HUDEP-2 (cell line): Measurements from ENCODE around the gene CSNK2A1.

ENCODE experiments used
- DNase-seq, 76 experiments: peaks; one replicate each; lab custom pipeline; 2025; ENCODE audit not compliant: unreplicated experiment in 76 of 76; lab: John Stamatoyannopoulos, UW

CSNK2A1 gene

DNA sequence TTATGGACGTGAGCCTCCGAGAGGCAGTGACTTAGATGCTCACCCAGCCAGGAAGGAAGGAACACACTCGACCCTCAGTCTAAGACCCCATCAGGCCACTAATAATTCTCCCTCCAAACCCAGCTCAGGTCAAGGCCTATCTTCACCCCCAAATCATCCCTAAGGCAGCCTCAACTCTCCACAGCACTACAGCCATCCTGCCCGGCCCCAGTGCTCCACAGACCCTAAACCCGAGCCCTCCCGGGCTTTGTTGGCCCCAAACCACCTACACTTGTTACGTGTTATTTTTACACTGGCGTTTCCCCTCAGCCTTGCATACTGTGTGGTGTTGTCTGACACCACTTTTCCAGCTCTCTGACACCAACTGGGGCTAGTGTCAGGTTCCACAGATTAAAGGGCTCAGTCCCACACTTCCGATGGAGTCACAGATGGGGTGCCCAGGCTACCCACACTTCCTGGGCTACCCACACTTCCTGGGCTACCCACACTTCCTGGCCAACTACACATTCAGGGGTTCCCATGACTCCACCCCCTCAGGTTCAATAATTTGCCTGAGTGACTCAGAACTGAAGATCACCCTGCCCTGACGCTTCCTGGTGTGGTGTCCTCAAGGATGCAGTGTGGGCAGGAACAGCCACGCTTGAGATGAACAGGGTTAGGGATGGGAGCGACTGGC, 110.2 kb downstream of the CSNK2A1 start:
- DNase-seq = no peak

DNA sequence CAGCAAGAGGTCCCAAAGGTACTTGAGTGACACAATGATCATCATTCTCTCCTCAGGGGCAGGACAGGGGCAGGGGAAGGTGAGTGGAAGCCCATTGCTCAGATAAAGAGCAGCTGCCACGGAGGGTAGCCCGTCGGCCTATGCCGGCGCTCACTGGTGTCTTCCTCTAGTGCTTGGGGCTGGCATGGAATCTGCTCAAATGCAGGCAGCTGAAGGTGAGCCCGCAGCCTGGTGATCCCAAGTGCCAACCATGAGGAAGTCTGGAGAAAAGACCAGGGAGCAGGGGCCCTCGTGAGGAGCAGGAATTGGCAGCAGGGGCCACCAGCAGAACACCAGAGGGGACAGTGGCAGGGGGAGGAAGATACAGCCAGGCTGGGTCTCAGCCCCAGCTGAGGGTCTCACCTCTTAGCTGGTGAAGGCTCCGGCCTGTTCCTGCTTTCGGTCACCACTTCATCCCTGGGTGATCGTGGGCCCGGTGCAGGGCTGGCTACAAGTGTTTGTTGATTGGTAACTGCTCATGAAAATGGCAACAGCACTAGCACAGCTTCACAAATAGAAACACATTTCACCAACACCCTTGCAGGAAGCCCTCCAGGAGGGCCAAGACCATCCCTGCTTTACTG, 110.8 kb downstream of the CSNK2A1 start:
- no peak for DNase-seq

DNA sequence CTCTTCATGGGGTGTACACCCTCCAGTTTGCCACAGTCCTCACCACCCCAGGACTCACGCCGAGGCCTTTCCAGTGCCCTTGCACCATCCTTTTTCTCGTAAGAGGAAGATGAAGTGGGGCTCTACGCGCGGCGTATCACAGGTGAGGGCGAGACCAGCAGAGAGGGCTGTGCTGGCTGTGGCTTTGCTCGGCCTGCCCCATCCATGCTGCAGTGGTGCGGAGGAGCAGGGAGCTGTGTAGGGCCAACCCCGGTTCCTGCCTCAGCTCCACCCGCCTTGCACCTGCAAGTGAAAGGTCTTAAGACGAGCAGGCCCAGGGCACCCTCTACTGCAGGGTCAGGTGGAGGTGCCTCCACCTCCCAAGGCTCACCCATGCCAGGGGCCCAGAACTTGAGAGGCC, 111.4 kb downstream of the CSNK2A1 start:
- no peak for DNase-seq

DNA sequence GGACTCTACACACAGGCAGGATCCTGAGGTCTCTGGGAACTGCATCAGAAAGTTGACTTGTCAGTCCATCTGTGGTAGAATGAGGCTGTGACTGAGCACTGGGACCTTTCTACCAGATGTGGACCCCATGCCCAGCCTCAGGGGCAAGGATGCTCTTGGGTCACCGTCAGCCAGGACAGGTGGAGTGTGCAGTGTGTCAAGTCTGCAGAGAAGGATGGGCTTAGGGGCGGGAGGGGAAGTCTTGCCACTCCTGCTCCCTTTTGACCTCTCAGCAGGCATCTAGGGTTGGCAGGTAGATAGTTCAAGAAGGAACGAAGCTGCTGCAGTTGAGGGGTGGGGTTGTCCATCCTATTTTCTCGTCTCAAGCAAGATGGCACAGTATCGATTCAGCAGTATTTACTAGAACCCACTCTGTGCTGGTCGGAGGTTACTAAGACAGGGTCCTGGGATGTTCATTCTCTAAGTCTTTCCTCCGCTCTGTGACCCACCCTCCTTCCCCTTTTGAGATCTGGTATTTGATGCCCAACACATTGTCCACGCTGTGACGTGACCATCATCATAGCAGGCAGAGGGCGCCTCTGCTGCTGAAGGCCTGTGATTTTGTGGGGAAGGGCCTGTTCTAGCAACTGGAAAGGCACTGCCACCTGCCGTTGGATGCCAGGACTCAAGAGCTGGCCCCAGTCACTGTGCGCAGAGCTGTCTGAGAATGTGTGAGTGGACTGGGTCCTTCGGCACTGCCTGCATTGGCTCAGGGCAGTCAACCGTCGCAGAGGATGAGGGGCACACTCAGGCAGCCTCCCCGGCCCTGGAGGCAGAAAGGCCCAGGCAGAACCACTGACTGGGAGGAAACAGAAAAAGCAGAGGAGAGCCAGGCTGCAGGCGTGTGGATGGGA, 112.3 kb downstream of the CSNK2A1 start:
- DNase-seq = peak in 62 of 76 experiments; percentile 7 to 78 (median 48)

DNA sequence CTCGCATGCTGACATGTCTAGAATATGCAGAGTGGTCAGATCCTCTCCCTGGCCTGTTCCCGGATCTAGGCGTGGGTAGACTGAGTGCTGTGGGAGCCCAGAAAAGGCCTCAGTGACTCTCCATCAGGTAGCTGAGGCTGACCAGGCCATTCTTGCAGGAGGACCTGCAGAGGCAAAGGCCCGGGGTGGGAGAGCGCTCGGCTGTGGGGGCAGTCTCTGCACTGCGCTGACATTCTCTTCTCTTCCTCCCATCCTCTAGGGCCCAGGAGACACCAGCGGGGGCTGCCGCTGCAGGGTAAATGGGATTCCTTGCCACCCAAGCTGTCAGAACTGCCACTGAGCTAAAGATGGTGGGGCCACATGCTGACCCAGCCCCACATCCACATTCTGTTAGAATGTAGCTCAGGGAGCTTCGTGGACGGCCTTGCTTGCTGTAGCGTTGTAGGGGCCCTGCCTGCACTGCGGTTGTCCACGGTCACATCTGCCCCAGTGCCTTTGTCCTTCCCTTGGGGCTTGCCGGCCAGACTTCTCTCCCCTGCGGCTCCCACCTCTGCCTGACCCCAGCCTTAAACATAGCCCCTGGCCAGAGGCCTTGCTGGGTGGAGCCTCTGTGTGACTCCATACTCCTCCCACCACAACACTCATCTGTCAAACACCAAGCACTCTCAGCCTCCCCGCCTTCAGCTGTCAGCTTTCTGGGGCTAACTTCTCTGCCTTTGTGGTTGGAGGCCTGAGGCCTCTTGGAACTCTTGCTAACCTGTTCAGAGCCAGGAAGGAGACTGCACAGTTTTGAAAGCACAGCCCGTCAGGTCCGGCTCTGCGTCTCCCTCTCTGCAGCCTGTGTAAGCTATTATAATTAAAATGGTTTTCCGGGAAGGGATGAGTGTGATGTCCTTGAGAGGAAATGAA, 113.2 kb downstream of the CSNK2A1 start:
- DNase-seq = no peak

DNA sequence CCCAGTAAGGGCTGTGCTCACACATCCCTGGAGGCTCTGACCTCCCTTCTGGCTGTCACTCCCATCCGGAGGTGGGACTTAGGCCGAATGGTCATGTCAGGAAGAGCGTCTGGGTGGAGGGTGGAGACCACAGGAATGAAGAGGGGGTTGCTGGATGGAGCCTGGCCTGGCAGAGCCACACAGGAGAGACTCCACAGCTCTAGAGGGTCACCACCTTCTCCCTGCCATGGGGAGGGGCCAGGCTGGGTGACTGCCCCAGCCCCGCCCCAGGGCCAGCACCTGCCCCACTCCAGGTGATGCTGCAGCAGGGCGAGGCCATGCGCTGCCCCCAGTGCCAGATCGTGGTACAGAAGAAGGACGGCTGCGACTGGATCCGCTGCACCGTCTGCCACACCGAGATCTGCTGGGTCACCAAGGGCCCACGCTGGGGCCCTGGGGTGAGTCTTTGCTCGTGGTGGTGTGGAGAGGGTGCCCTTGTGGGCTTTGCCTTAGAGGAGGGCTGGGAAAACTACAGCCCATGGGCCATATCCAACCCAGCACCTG, 114.9 kb downstream of the CSNK2A1 start:
- no peak for DNase-seq

DNA sequence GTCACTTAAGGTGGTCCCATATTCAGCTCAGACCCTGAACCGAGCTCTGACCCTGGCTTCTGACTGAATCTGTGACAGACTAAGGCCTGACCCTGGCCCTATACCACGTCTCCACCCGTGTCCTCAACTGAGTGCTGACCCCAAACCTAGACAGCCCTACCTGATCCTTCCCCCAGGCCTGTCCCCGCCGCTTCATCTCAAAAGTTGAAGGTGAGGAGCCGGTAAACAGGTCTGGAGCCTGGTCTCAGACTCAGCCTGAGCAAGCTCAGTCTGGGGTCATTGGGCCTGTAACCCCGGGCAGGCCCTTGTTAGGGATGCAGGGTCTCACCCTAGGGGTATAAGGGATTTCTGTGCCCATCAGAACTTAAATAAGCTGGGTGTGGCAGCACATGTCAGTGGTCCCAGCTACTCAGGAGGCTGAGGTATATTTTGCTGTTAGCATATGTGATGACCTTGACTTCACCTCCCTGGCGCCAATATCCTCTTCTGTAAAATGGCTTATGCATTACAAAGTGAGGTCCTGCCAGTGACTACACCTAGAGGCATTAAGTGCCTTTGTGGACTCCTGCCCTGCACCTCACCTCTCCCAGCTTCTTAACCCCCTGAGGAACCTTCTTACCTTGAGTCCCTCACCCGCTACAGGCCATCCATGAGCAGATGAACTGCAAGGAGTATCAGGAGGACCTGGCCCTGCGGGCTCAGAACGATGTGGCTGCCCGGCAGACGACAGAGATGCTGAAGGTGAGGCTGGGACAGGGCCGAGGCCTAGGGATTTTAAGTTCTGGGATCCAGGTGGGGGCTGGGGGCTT, 115.5 kb downstream of the CSNK2A1 start:
- DNase-seq = no peak

DNA sequence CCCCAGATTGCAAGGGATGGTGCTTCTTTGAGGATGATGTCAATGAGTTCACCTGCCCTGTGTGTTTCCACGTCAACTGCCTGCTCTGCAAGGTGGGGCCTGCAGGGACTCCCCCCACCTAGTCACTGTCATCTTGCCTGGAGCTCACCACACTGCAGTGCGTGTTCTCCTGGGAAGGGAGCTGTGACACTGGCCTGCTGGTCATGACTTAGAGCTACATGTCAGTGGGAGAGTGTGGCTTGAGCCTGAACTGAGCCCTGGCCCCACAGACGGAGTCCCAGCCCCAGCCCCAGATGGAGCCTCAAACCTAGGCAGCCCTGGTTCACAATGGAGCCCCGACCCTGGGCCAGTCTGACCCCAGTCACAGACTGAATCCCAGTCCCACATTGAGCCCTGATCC, 116.2 kb downstream of the CSNK2A1 start:
- DNase-seq = no peak

DNA sequence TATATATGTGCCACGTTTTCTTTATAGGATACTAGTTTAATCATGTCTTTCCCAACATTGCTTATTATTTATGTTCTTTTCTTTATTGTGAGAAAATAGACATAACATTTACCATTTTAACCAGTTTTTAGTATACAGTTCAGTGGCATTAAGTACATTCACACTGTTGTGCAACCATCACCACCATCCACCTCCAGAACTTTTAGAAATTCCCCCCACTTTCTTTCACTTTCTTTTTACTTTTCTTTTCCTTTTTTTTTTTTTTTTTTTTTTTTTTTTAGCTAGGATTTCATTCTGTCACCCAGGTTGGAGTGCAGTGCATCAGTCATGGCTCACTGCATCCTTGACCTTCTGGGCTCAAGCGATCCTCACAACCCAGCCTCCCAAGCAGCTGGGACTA, 117.0 kb downstream of the CSNK2A1 start:
- no peak for DNase-seq
